ENCODE data around the gene HSD17B12.
"Not testable (repeated sequence)": the region's sequence is repeated elsewhere in the genome, so short reads cannot be mapped to it uniquely, and the experiment has no call there.

HSD17B12 gene

DNA sequence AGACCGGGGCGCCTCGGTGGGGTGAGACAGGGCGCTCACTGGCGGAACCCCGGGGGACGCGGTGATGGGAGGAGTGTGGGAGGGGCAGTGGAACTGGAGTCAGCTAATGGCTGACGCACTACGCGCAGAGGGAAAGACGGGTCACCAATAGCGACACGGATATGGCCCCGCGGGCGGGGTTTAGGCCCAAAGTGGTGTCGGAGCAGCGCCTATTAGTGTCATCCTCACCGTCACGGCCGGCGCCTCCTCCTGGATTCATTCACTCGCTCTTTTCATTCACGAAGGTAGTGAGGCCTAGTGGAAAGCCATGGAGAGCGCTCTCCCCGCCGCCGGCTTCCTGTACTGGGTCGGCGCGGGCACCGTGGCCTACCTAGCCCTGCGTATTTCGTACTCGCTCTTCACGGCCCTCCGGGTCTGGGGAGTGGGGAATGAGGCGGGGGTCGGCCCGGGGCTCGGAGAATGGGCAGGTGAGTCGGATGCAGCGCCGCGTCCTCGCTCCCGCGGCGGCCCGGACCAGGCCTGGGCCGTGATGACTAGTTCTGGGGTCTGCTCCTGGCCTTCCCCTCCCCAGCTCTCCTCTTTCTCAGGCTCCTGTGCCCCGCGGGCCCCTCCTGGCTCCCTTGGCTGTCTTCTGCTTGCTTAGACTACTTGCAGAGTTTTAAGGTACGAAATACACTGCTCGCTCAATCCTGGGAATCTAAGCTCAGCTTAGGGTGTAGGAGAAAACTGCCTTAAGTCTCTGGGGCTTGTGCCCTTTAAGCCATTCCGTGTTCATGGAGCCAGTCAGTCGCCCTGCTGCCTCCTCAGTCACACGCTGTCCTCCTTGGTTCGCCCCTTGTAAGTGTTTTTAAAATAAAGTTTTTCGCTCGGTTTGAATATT, at the start of gene HSD17B12:
TSS of gene HSD17B12 (plus strand) at position 218 of the 880 bp plus-strand sequence. CDS start at position 308, 90 bp downstream.
- peak; percentile 100 for DNase-seq (ENCODE audit: low read depth)

DNA sequence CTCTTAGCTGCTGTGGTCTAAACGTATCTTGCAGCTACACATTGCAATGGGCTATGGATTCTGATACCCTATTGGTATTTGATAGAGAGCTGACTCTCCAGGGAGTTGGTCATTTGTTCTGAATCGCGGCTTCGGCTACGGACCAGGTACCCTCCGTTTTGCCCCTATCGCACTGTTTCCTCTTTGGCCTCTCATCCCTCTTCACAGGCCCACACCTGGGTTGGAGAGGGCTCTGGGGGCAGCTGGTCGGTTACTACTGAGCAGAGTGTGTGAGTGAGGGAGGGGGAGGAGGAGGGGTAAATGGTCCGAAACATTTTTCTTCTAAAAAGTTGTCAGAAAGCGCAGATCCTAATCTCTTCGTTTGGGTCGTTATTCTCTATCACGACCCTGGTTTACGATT, 48.8 kb upstream of the HSD17B12 start:
- no peak for DNase-seq (ENCODE audit: low read depth)

DNA sequence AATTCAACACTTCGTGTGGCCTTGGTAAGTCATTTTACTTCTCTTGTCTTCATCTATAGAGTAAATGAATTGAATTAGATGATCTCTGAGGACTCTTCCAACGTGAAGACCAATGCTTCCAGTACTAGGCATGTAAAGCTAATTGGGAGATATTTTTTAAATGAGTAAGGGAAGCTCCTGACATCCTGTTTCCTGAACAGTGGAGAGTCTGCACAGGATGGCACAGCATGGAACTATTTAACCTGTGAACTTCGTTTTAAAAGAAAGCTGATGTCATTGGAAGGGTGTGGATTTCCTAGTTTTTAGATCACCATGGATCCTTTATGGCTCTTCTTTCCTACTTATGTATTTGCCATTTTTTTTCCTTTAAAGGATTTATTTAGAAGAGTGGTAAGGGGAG, 48.4 kb upstream of the HSD17B12 start:
- peak; percentile 60 for DNase-seq (ENCODE audit: low read depth)

DNA sequence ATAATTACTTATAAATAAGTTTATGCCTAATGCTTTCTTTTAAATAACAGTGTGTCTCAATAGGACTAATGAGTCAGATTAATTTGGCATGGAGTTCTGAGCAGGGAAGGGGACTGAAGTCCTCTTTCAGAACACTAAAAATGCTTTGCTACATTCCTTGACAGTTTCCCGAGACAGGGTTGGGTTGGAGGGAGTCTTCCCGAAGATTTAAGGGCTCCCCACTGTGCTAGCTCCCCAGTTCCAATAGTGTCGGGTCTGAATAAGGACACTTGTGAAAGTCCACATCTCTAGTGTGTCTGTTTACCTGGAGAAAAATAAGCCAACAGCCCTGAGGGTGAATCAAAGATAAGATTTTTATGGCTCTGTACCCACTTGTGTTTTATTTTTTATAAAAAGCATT, 41.8 kb upstream of the HSD17B12 start:
- DNase-seq (ENCODE audit: low read depth): no peak

DNA sequence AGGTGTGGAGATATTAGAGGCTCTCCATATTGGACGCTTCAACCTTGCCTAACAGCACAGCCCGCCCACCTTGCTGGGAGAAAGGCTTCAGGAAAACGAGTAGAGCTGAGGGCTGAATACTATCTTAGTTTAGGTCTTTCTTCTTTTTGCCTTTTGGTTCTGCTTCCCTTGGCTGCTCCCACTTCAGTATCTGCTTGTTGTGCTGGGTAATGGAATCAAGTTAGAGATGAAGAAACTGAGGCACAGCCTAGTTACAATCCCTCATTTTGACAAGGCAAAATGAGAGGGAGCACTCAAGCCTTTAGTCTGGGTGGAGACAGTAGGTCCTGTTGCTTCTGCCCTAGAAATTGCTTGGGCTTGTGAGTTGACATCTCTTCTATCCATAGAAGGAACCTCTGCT, 41.3 kb upstream of the HSD17B12 start:
- no peak for DNase-seq (ENCODE audit: low read depth)

DNA sequence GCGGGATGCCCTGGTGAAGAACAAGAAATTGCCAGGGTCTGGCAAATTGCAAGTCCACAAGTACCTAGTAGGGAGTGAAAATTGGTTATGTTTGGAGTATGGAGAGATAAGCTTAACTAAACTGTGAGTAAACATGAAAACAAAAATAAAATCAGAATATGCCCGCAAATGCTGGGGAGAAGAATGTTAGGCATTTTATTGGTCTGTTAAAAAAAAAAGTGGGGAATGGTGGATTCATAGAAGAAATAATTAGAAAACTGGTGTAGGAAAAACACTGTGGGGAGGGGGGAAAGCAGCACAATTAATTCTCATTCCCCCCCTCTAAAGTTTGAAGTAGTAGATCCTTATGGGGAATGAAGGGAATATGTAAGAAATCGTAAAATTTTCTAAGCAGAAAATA, 40.6 kb upstream of the HSD17B12 start:
- DNase-seq (ENCODE audit: low read depth): no peak

DNA sequence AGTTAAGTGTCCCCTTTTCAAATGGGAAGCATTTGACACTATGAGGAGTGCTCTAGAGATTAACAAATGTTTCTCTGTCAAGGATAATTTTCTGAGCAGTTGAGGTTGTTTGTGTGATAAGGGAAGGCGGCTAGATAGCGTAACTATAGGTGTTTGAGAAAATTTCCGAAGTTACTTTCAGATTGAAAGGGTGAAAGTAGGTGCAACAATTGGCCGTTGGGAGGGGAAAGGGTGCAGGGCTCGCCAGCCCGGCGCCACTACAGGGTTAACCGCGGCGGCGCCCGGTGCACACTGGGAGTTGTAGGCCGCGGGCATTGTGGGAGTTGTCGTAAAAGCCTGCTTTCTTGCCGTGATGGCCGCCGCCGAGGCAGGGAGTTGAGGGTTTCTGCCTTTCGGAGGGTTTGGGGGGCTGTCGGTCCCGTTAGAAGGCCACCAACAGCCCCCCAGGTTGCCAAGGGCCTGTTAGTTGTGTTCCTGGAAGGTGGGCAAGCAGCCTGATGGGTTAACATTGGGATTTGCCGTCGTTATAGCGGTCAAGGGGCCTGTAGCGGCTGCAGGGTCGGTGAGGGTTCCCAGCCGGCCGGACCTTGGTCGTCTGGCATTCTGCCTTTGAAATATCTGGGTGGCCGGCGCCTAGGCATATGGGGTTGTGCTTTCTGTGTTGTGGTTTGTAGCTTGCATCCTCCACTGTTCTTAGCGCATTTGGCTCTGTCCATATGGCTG, 36.5 kb upstream of the HSD17B12 start:
- peak; percentile 82 for DNase-seq (ENCODE audit: low read depth)

DNA sequence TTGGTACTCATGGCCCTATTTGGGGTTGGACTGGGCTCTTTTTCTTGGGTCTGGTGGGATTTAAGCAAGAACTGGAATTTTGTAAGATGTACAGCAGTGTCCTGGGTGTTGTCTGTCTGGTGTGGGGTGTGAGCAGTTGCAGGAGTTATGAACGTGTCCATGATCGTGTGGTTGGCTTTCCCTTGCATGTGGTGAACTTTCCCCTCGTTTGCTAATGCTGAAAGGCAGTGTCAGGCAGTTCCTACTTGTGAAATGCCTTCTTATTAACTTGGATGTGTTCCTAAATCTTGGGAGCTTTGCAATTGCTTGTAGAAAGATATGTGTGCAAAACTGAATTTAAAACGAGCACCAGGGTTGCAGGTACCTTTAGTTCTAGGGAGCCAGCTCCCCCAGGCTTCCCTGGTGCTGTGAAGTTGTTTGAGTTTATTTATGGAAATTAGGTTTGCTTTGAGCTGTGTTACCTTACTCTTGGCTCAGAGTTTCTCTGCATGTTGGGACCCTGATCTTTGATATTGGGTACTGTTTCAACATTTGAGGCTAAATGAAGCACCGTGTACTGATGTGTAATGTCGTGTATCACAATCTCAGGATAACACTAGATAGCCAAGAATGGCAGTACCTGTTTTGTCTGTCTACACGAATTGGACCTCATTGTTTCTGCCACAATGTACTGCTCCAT, 35.8 kb upstream of the HSD17B12 start:
- DNase-seq (ENCODE audit: low read depth): peak; percentile 18

DNA sequence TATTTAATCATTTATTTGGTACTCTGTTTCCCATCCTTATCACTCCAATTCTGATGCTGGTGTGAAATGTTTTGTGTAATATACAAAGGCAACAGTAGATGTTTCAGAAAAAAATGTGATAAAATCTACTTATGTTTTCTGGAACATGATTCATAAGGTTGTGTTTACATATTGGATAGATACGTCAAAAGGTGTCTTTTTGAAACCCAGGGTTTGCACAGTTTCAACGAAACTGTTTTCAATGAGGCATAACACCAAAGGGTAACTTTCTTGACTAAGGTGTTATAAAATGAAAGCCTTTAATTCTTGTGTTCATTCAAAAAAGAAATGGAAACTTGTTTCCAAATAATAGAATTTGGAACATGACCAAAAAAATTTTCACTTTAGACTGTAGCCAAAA, 33.8 kb upstream of the HSD17B12 start:
- DNase-seq (ENCODE audit: low read depth): no peak

DNA sequence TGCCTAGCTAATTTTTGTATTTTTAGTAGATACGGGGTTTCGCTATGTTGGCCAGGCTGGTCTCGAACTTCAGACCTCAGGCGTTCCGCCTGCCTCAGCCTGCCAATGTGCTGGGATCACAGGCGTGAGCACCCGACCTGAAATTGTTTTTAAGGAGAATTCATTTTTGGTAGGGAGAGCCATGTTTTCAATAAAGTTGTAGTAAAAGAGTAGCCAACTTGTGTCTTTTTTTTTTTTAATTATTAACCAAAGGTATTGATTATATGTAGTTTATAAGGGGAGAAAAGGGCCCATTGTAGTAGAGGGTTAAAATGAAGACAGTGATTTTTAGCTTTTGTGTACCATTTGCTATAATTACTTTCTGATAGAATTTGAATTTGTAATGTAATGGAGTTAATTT, 31.6 kb upstream of the HSD17B12 start:
- DNase-seq (ENCODE audit: low read depth): no peak

DNA sequence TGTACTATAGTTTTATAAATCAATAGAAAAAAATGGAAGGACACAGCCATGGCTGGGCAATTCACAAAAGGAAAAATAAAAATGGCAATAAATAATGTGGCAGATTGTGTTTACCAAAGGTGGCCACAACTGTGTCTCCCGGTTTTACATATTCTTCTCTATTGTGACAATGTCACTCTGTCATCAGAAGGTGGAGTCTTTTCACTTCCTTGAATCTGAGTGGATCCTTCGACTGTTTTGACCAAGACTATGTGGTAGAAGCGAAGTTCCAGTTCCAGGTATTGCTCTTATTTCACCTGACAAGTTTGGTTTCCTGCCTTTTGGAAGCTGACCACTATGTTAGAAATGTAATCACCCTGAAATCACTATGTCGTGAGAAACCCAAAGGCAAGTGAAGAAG, 31.0 kb upstream of the HSD17B12 start:
- DNase-seq (ENCODE audit: low read depth): no peak

DNA sequence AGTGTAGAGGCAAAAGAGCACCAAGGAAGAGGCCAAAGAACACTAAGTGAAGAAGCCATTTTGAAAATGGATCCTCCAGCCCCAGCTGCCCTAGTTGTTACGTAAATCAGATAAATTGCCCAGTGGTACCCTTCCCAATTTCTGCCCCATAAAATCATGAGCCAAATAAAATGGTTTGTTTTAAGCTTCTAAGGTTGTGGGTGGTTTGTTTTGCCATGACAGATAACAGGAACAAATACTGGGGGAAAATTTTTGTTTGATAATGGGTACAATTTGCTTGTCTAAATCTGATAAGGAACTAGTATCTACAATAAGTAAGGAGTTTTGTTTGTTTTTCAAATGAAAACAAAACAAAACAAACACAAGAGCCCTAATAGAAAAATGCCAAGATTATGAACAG, 30.6 kb upstream of the HSD17B12 start:
- no peak for DNase-seq (ENCODE audit: low read depth)

DNA sequence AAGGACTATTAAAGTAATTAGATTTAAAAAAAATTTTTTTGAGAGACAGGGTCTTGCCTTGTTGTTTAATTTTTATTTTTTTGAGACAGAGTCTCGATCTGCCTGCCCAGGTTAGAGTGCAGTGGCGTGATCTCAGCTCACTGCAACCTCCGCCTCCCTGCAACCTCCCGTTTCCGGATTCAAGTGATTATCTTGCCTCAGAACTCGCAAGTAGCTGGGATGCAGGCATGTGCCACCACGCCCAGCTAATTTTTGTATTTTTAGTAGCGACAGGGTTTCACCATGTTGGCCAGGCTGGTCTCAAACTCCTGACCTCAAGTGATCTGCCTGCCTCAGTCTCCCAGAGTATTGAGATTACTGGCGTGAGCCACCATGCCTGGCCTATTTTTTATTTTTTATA, 17.5 kb upstream of the HSD17B12 start:
- DNase-seq (ENCODE audit: low read depth): not testable (repeated sequence)

DNA sequence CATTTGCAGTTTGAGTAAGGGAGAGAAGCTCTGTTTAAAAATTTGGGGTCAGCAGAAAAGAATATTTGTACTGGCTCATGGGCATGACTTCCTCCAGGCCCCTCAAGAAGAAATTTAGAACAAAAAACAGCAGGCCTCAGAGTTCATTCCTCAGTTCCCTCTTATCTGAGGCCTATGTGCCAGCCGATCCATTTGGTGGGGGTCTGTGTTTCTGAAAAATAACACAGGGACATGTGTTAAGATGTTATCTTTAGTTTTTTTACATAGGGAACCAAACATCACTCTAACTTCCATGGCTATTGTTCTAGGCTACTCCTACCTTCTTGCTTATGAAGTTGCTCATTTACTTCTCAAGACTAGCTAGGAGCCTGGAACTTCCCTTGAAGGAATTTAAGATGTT, 16.2 kb upstream of the HSD17B12 start:
- no peak for DNase-seq (ENCODE audit: low read depth)

DNA sequence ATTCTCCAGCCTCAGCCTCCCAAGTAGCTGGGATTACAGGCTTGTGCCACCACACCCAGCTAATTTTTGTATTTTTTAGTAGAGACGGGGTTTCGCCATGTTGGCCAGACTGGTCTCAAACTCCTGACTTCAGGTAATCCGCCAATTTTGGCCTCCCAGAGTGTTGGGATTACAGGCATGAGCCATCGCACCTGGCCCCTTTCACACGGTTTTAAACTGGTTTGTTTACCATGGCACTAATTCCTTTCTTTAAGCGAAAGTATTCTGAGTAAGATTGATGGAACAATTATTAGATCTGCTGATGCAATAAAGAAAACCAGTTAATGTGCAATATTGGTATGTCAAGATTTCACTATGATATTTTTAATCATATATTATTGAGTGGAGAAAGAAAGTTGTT, 9.3 kb upstream of the HSD17B12 start:
- DNase-seq (ENCODE audit: low read depth): not testable (repeated sequence)

DNA sequence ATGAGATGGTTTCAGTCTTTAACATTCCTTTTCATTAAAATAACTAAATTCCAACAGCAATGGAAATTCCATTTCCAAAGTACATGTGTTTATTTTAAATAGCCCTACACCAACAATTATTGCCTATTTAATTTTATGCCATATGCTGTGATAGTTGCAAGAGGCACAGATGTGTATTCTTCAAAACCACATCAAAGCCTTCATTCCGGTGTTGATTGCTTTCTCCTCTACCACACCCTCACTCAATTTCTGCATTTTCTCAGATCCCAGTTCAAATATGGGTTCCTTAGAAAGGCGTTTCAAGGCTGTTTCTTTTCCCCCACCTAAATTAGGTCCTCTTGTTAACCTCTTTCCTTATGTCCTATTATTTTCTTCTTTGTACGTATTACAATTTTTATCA, 6.0 kb upstream of the HSD17B12 start:
- peak; percentile 2 for DNase-seq (ENCODE audit: low read depth)

DNA sequence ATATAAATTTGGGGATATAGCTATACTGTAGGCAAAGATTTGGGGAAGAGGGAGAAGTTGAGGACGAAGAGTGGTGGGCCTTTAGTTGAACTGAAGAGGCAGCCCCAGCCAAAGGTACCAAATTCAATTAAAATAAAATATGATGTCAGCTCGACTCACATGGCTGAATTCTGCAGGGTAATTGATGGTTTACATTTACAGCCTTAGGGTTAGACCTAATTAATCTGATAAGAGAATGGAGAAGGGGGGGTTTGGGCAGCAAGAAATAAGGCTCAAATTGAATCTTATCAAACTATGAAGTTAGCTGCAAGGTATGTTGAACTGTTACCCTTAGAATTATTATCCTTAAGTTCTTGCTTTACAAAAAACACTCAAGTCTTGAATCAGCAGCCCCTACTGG, 3.6 kb upstream of the HSD17B12 start:
- DNase-seq (ENCODE audit: low read depth): no peak

DNA sequence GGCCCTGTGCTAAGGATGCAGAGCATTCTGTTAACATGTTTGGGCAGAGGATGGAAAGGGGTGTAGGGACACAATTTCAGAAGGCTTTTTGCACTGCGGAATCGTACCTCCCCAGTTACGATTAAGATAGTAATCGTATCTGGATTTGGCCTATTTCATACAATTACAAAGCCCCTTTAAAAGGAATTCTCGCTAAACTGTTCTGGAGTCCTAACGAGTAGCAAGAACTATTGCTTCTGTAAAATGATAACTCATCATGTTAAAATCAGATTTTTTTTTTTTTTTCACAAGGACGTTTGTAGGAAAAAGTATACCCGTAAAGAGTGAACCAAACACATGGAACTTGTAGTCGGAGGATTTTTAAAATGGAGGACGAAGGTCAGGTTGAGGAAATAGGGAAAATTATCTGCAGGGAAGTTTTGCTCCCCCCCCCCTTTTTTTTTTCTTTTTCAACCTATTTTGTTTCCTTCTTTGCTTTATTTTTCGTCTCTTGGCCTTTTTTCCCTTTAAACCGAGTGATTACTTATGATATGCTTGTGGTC, 934 bp downstream of the HSD17B12 start:
- peak; percentile 23 for DNase-seq (ENCODE audit: low read depth)

DNA sequence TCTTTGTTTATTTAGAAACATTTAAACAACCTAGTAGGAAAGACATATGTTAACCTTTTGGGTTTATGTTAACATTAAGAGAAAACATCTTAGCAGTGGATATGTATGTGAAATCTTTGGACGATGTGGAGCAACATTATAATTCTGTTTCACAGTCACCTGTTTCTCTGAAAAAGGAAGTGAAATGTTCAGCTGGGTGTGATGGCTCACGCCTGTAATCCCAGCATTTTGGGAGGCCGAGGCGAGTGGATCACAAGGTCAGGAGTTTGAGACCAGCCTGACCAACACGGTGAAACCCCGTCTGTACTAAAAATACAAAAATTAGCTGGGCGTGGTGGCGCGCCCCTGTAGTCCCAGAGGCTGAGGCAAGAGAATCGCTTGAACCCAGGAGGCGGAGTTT, 1.5 kb downstream of the HSD17B12 start:
- not testable (repeated sequence) for DNase-seq (ENCODE audit: low read depth)

DNA sequence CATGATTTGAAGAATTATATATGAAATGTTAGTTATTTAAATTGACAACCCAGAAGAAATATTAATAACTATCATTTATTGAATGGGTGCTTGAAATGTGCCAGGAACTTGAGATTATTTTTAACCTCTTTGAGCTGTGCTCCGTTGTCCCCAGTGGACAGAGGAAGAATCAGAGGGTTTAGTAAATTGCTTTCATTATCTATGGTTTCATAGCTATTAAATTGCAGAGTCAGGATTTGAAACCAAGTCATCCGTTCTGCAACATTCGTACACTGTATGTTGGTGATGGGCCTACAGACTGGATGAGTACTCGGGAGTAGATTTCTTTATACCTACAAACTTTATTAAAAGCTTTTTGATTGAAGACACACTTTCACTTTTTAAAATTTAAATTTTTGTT, 4.9 kb downstream of the HSD17B12 start:
- DNase-seq (ENCODE audit: low read depth): no peak

DNA sequence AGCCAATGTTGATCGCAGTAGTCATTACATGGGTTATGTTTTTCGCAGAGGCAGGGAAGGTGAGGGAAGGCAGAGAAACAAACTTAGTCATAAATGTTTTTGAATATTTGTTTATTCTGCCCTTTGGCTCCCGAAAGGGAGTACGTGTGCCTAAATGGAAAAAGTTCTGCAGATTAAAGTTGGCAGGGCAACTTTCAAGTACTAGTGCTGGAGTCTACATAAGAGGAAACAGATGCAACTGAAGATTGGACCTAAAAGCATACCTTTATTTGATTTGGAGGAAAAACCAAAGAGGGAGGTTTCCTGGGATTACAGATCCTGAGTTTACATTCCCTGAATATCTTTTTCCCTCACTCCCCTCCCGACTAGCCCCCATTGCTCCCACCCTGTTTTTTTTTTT, 5.7 kb downstream of the HSD17B12 start:
- no peak for DNase-seq (ENCODE audit: low read depth)

DNA sequence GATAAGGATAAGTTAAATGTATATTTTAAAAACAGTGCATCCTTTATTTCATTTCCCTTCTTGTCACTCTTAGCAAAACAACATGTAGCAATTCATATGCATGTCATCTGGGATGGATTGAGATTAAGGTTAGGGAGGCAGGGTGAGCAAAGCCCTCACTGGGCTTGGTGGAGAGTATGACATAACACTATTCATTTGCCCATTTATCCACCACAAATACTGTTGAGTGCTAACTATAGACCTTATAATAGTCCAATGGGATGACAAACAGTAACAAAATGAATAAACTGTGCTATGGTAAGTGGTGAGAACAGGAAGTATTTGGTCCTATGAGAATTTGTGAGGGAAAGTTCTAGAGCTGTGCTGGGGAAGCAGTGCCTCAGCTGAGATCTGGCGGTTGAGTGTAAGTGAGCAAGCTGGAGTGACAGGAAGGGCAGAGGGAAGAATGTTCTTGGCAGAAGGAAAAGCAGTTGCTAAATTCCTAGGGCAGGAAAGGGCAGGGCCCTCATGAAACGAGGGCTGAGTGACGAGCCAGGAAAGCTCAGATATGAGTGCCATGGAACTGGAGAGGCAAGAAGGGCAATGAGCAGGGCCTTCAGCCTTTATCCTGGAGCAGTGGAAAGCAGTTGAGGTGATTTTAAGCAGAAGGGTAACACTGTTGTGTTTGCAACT, 6.7 kb downstream of the HSD17B12 start:
- peak; percentile 49 for DNase-seq (ENCODE audit: low read depth)

All from EH (cell line).